GM19397 (cell line): ENCODE measurements around the gene OR8G1.
"Not testable (repeated sequence)": the region's sequence is repeated elsewhere in the genome, so short reads cannot be mapped to it uniquely, and the experiment has no call there.

Experiments used
- ATAC-seq: cut with Tn5 transposase; IDR thresholded peaks from one replicate; pipeline ENCODE4 v1.9.1; 2021; ENCODE audit warnings: mild to moderate bottlenecking, moderate library complexity; ENCODE audit not compliant: unreplicated experiment

The OR8G1 gene

GRCh38 chr11:124233376-124233775 is 7.5 kb upstream of the OR8G1 start:
- no peak for ATAC-seq

GRCh38 chr11:124238512-124238911 is 2.4 kb upstream of the OR8G1 start:
- ATAC-seq, result no peak

- ATAC-seq, result not testable (repeated sequence)
Observed at GRCh38 chr11:124249869-124250268, 9.0 kb downstream of the OR8G1 start.

- no peak for ATAC-seq
Observed at GRCh38 chr11:124256076-124256475, 15.2 kb downstream of the OR8G1 start, which contains the start of gene OR8G5. Gene OR8G5 (plus strand): TSS chr11:124256376. CDS start chr11:124264932, 8,556 bp downstream.

- ATAC-seq, result not testable (repeated sequence)
Observed at GRCh38 chr11:124265041-124265440, 24.1 kb downstream of the OR8G1 start.

GRCh38 chr11:124270886-124271285 is 30.0 kb downstream of the OR8G1 start:
- not testable (repeated sequence) for ATAC-seq

GRCh38 chr11:124274000-124274399 is 33.1 kb downstream of the OR8G1 start:
- no peak for ATAC-seq

- ATAC-seq, result no peak
Observed at GRCh38 chr11:124276081-124276480, 35.2 kb downstream of the OR8G1 start.

- no peak for ATAC-seq
Observed at GRCh38 chr11:124277207-124277606, 36.3 kb downstream of the OR8G1 start.

- ATAC-seq, result no peak
Observed at GRCh38 chr11:124277804-124278203, 36.9 kb downstream of the OR8G1 start.

- no peak for ATAC-seq
Observed at GRCh38 chr11:124278261-124278660, 37.4 kb downstream of the OR8G1 start.

GRCh38 chr11:124285610-124286344 is 44.9 kb downstream of the OR8G1 start:
- no peak for ATAC-seq

- ATAC-seq, result no peak
Observed at GRCh38 chr11:124294687-124295086, 53.8 kb downstream of the OR8G1 start.

- no peak for ATAC-seq
Observed at GRCh38 chr11:124296016-124296415, 55.1 kb downstream of the OR8G1 start.

GRCh38 chr11:124297921-124298320 is 57.0 kb downstream of the OR8G1 start:
- ATAC-seq, result no peak

- ATAC-seq, result no peak
Observed at GRCh38 chr11:124301548-124301947, 60.7 kb downstream of the OR8G1 start.

GRCh38 chr11:124302347-124303125 is 61.6 kb downstream of the OR8G1 start:
- ATAC-seq, result no peak
